NCI-H446 (cell line): Measurements from ENCODE around the gene PEX11B.

ENCODE experiments used
- DNase-seq, 2 experiments: peaks; one replicate each; lab custom pipeline; 2025; lab: John Stamatoyannopoulos, UW

Gene PEX11B

DNA sequence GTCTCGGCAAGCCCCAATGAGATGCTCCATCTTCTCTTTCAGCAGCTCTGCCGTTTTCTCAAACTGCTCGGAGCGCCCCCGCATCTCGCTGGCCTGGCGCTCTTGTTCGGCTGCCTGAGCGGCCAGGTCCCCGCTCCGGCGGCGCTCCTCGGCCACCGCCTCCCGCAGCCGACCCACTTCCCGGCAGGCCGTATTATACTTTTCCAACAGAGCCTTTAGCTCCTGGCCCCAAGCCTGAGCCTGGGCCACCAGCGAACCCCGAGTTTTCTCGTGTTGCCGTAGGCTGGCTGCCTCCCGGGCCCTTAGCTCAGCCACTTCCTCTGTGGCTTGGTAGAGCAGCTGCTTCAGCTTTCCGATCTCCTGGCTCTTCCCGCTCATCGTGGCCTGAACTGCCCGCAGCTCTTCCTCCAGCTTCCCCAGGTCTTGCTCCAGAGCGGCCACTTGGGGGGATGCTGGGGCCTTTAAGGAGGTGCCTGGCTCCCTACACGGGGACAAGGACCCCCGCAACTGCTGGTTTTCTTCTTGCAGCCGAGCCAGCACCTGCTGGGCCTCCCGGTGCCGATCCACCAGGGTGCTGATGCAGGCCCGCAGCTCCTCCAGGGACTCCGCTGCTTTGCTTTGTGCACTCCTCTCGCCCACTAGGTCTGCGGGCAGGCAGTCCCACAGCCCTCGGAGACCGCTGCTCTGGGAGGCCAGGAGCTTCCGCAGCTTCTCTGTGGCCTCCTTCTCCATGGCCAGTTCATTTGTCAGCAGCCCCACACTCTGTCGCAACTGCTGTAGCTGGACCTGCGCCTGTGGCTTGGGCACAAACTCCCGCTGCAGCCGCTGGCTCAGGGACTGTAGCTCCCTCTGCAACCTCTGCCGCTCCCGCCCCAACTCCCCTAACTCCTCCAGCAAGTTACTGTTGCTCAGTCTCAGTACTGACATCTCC lies 46.3 kb downstream of the PEX11B start:
- DNase-seq, result no peak

DNA sequence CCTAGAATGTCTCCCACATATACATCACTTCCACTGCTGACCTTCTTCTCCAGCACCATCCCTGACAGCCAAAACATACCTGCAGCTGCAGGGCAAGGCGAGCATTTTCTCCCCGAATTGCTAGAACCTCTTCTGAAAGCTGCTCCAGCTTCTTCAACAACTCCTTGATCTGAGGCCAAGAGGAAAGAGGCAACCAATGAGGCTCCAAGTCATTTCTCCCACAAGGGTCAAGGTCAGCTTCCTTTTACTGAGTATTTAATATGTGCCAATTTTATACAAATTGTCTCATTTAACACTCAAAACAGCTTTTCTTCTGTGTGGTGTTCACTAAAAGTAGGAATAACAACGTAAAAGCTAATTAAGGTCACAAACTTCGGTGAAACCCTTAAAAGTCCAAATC lies 50.3 kb downstream of the PEX11B start:
- no peak for DNase-seq

DNA sequence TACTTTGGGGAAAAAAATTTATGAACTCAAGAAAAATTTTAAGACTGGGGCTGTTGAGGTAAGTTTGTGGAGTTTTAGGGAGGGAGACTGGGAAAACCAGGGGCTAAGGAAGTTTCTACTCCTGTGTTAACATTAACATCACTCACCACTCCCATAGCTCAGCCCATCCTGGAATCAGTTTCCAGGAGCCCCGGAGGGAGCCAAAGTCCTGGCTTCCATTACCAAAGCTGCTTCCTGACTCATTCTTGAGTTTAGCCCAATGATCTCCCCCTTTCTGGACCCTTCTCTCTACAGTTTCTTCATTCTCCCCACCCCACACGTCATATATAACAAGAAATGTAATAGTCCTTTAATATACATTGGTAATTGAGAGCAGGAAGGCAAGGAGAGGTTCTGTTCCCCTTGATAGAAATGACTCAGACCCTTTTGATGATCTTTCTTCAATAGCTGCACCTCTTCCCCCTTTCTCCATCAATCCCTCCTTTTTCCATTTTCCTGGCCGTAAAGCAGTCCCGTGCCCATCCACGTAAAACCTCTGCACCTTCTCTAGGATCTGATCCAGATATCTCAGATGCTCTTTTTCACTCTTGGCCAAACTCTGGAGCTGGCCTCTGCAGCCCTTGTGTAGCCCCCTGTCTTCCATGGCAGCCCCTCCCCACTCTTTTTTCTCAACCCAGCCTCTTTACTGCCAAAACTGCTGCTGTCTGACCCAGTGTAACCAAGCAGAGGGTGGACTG lies 55.1 kb downstream of the PEX11B start:
- no peak for DNase-seq
